Osteocyte (in vitro differentiated cells): ENCODE data around the gene PYGB. TPM values are rescaled to one million over a fixed set of nuclear protein-coding genes. Genes with fewer than 3 reads are reported as not detected.
"Not testable (repeated sequence)": the region's sequence is repeated elsewhere in the genome, so short reads cannot be mapped to it uniquely, and the experiment has no call there.

Source experiments
- DNase-seq: peaks from one replicate; pipeline ENCODE4 v3.0.0; 2021; ENCODE audit warnings: mixed read lengths; ENCODE audit not compliant: unreplicated experiment; ENCODE audit errors: extremely low spot score
- H3K27ac Mint-ChIP-seq: one replicate; pipeline ENCODE4 v1.8.0; 2021; ENCODE audit warnings: mild to moderate bottlenecking, mixed read lengths; ENCODE audit not compliant: unreplicated experiment
- H3K27me3 Mint-ChIP-seq: one replicate; pipeline ENCODE4 v1.8.0; 2021; ENCODE audit warnings: mixed read lengths; ENCODE audit not compliant: unreplicated experiment
- H3K36me3 Mint-ChIP-seq: one replicate; pipeline ENCODE4 v1.8.0; 2021; ENCODE audit warnings: mixed read lengths; ENCODE audit not compliant: unreplicated experiment
- H3K4me1 Mint-ChIP-seq: one replicate; pipeline ENCODE4 v1.8.0; 2021; ENCODE audit warnings: mixed read lengths; ENCODE audit not compliant: unreplicated experiment
- H3K4me3 Mint-ChIP-seq: one replicate; pipeline ENCODE4 v1.8.0; 2021; ENCODE audit warnings: mild to moderate bottlenecking, moderate library complexity, mixed read lengths; ENCODE audit not compliant: unreplicated experiment
- H3K9me3 Mint-ChIP-seq: one replicate; pipeline ENCODE4 v1.8.0; 2021; ENCODE audit warnings: mixed read lengths; ENCODE audit not compliant: unreplicated experiment
- CTCF ChIP-seq: fragments of 200-600 bp; sonication (generic); IDR thresholded peaks from 2 replicates; pipeline ENCODE4 v1.5.0; 2021; ENCODE audit warnings: antibody characterized with exemption, mild to moderate bottlenecking, moderate library complexity
- total RNA-seq: library from RNA; stranded (reverse); gene quantifications from 2 replicates; pipeline ENCODE4 v1.2.1, GENCODE V29; 2021

Gene PYGB
- total RNA-seq, 1 donor from 2014 or later: 234 TPM

GRCh38 chr20:25310268-25310920 lies 62.5 kb downstream of the PYGB start:
- peaks cover 37% of the 10 kb centered on the region for H3K4me1 Mint-ChIP-seq
- H3K9me3 Mint-ChIP-seq: no peaks in the 10 kb centered on the region
- no peak for DNase-seq
- peak overlapping the region; percentile 96 for H3K27ac Mint-ChIP-seq
- H3K36me3 Mint-ChIP-seq: no peaks in the 10 kb centered on the region
- H3K4me3 Mint-ChIP-seq: peak overlapping the region; percentile 66
- TF ChIP-seq CTCF: peak; percentile 59
- H3K27me3 Mint-ChIP-seq: no peaks in the 10 kb centered on the region

- Mint-ChIP-seq H3K4me1 (peaks cover 42% of the 10 kb centered on the region), H3K27me3 (no peaks in the 10 kb centered on the region), H3K9me3 (no peaks in the 10 kb centered on the region), H3K4me3 (peak overlapping the region; percentile 66), H3K36me3 (no peaks in the 10 kb centered on the region), H3K27ac (peak overlapping the region; percentile 96)
- DNase-seq: no peak
- no peak for TF ChIP-seq CTCF
Measured at GRCh38 chr20:25310921-25311728, 63.2 kb downstream of the PYGB start.

GRCh38 chr20:25312716-25313115 lies 64.8 kb downstream of the PYGB start:
- not testable (repeated sequence) for H3K27ac Mint-ChIP-seq, DNase-seq, H3K36me3 Mint-ChIP-seq, H3K9me3 Mint-ChIP-seq, H3K4me3 Mint-ChIP-seq, H3K27me3 Mint-ChIP-seq
- H3K4me1 Mint-ChIP-seq: peaks cover 42% of the 10 kb centered on the region

- Mint-ChIP-seq H3K36me3 (peaks cover 1% of the 10 kb centered on the region), H3K4me3 (no peak overlapping the region), H3K27ac (no peak overlapping the region), H3K4me1 (peaks cover 42% of the 10 kb centered on the region), H3K9me3 (no peaks in the 10 kb centered on the region), H3K27me3 (no peaks in the 10 kb centered on the region)
- no peak for TF ChIP-seq CTCF
- no peak for DNase-seq
Measured at GRCh38 chr20:25313593-25313992, 65.7 kb downstream of the PYGB start.

GRCh38 chr20:25314497-25315417 lies 66.9 kb downstream of the PYGB start:
- H3K27ac Mint-ChIP-seq: no peak overlapping the region
- DNase-seq: no peak
- no peaks in the 10 kb centered on the region for H3K27me3 Mint-ChIP-seq
- H3K36me3 Mint-ChIP-seq: peaks cover 1% of the 10 kb centered on the region
- H3K4me1 Mint-ChIP-seq: peaks cover 31% of the 10 kb centered on the region
- TF ChIP-seq CTCF: peak; percentile 20
- H3K9me3 Mint-ChIP-seq: no peaks in the 10 kb centered on the region
- no peak overlapping the region for H3K4me3 Mint-ChIP-seq
